ENCODE results near the gene USP8. TPM values are rescaled to one million over a fixed set of nuclear protein-coding genes. Genes with fewer than 3 reads are reported as not detected.

USP8 gene
- total and polyA plus RNA-seq, 2 of the 4 experiments (the other 2 are of a cell fraction) = 25.4 to 52.2 TPM

DNA sequence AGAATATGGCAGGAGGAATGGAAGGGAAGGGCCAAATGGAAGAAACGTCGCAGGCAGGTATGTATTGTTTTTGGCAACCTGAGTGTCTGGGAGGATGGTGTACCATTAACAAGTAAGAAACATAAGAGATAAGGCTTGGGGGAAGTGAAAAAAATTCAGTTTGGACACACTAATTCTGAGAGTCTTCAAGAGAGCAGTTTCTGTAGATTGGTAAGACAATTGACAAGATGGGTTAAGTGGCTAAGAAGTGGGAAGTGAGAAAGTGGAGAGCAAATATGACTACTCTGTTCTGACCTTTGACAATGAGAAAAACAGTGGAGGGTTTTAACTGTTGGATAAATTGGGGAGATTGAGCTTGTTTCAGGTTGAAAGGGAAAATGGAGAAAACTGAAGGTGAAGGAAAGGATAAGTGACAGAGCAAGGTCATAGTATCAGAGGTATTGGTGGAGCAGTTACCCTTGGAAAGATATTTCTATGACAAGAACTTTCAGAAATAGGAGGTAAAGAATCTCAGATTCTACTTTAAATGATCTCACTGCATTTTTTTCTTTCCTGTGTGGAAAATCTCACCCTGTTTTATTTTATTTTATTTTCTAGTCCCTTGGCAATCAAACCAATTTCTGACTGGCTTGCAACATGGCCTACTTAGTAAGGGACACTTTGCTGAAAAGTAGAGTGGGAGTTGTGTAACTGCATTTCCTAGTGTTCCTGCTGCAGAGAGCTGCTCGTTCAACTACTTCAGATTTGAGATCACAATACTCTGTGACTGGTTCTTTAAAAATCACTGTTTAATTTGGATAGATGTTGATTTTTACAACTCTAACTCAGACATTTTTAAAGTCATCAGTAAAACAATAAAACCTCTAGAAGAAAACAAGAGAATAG is 46.1 kb upstream of the USP8 start:
- ChIA-PET CTCF (no interaction called here), POLR2A (ENCODE audit: unreplicated experiment) (no interaction called here)
- Histone ChIP-seq H2BK15ac (ENCODE audit: low read depth, low read length) (no peak overlapping the region), H3K4me2 (ENCODE audit: low read depth, low read length) (no peak overlapping the region), H2AFZ (replicated peaks; ENCODE audit: low read length, poor library complexity) (no peak overlapping the region), H3K9ac (ENCODE audit: low read depth, low read length) (no peak overlapping the region), H3K23ac (ENCODE audit: low read depth, low read length) (no peak overlapping the region), H4K8ac (ENCODE audit: low read depth in 2 of 2, low read length in 2 of 2) (no peak overlapping the region), H3K36me3 (ENCODE audit: control insufficient read depth, insufficient read depth, low read length) (no peaks in the 10 kb centered on the region), H3K27ac (ENCODE audit: insufficient read depth, low read length) (no peak overlapping the region), H2BK120ac (ENCODE audit: low read depth, low read length) (no peak overlapping the region), H3K4me1 (ENCODE audit: control insufficient read depth, insufficient read depth, low read length) (no peaks in the 10 kb centered on the region), H3K14ac (replicated peaks; ENCODE audit: low read depth, low read length) (no peak overlapping the region), H2BK20ac (ENCODE audit: low read depth, low read length) (no peak overlapping the region), H3K79me1 (ENCODE audit: low read depth in 1 of 2, low read length in 2 of 2) (no peaks in the 10 kb centered on the region), H2AK5ac (ENCODE audit: low read depth, low read length) (no peak overlapping the region), H3K9me1 (ENCODE audit: insufficient read depth, low read length) (no peaks in the 10 kb centered on the region), H3K27me3 (ENCODE audit: control insufficient read depth, insufficient read depth, low read length) (no peaks in the 10 kb centered on the region), H4K20me1 (ENCODE audit: insufficient read depth, low read length) (no peaks in the 10 kb centered on the region), H2BK5ac (ENCODE audit: low read depth, low read length, poor library complexity, severe bottlenecking) (no peak overlapping the region), H4K91ac (ENCODE audit: insufficient read depth, low read depth, low read length) (no peak overlapping the region), H3K9me3 (ENCODE audit: control insufficient read depth, insufficient read depth, low read length) (no peaks in the 10 kb centered on the region), H3K18ac (ENCODE audit: low read depth, low read length) (no peak overlapping the region), H3K4me3 (ENCODE audit: insufficient read depth, low read depth, low read length) (no peak overlapping the region), H3K56ac (ENCODE audit: extremely low read depth, insufficient read depth, low read length) (no peak overlapping the region), H2AK9ac (replicated peaks; ENCODE audit: low read depth, low read length, poor library complexity) (no peak overlapping the region), H4K5ac (ENCODE audit: low read depth, low read length) (no peak overlapping the region), H3K4ac (ENCODE audit: low read depth, low read length) (no peak overlapping the region)
- no CpG with 5 or more reads among the region's 3 CpGs for WGBS, 2 experiments (ENCODE audit: extremely low coverage in 2 of 2, insufficient read length in 1 of 2)
- DNase-seq = no peak
- dilution Hi-C loops (cut with HindIII; ENCODE audit: low sequenced_read_pairs, unreplicated experiment) (no loop called here), intact Hi-C loops (cut with micrococcal nuclease) (no loop called here), in situ Hi-C loops (cut with MboI; ENCODE audit: low sequenced_read_pairs) (no loop called here)
- no peak for ATAC-seq (ENCODE audit: low read depth)
- TF ChIP-seq CHD1 (IDR thresholded peaks at IDR 0.05; ENCODE audit: low read depth, low read length) = no peak
- TF ChIP-seq MAZ (IDR thresholded peaks at IDR 0.05; ENCODE audit: borderline replicate concordance, low read depth, low read length) = no peak
- TF ChIP-seq BHLHE40 (IDR thresholded peaks at IDR 0.05; ENCODE audit: low read depth, low read length) = no peak
- no peak for TF ChIP-seq CEBPB (IDR thresholded peaks at IDR 0.05; ENCODE audit: low read depth, low read length)
- TF ChIP-seq, protein P1, sequence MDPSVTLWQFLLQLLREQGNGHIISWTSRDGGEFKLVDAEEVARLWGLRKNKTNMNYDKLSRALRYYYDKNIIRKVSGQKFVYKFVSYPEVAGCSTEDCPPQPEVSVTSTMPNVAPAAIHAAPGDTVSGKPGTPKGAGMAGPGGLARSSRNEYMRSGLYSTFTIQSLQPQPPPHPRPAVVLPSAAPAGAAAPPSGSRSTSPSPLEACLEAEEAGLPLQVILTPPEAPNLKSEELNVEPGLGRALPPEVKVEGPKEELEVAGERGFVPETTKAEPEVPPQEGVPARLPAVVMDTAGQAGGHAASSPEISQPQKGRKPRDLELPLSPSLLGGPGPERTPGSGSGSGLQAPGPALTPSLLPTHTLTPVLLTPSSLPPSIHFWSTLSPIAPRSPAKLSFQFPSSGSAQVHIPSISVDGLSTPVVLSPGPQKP (IDR thresholded peaks at IDR 0.05; ENCODE audit: borderline replicate concordance, low read depth, low read length) = no peak
- no peak for TF ChIP-seq MXI1 (IDR thresholded peaks at IDR 0.05; ENCODE audit: borderline replicate concordance, low read depth, low read length)
- BruUV-seq (replicated peaks) = no TSS peak
